CMK (cell line): Measurements from ENCODE around the gene SMG5.
"Not testable (repeated sequence)": the region's sequence is repeated elsewhere in the genome, so short reads cannot be mapped to it uniquely, and the experiment has no call there.

Experiments used
- DNase-seq: peaks from one replicate; pipeline ENCODE4 v3.0.0-alpha.2; 2010; ENCODE audit warnings: low read depth

SMG5 gene, protein sequence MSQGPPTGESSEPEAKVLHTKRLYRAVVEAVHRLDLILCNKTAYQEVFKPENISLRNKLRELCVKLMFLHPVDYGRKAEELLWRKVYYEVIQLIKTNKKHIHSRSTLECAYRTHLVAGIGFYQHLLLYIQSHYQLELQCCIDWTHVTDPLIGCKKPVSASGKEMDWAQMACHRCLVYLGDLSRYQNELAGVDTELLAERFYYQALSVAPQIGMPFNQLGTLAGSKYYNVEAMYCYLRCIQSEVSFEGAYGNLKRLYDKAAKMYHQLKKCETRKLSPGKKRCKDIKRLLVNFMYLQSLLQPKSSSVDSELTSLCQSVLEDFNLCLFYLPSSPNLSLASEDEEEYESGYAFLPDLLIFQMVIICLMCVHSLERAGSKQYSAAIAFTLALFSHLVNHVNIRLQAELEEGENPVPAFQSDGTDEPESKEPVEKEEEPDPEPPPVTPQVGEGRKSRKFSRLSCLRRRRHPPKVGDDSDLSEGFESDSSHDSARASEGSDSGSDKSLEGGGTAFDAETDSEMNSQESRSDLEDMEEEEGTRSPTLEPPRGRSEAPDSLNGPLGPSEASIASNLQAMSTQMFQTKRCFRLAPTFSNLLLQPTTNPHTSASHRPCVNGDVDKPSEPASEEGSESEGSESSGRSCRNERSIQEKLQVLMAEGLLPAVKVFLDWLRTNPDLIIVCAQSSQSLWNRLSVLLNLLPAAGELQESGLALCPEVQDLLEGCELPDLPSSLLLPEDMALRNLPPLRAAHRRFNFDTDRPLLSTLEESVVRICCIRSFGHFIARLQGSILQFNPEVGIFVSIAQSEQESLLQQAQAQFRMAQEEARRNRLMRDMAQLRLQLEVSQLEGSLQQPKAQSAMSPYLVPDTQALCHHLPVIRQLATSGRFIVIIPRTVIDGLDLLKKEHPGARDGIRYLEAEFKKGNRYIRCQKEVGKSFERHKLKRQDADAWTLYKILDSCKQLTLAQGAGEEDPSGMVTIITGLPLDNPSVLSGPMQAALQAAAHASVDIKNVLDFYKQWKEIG

GRCh38 chr1:156282479-156283222, at the start of gene SMG5:
Gene SMG5, minus strand, starts transcription at chr1:156282825. Its CDS starts 145 bp downstream, at chr1:156282680.
- DNase-seq: peak; percentile 81

DNA sequence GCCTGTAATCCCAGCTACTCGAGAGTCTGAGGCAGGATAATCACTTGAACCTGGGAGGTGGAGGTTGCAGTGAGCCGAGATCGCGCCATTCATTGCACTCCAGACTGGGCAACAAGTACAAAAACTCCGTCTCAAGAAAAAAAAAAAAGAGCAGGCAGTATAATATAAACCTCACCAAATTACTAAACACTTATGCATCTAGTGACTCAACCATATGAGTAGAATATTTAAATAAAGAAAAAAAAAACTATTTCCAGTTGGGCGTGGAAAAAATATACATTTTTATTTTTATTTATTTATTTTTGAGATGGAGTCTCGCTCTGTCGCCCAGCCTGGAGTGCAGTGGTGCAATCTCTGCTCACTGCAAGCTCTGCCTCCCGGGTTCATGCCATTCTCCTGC, 40.6 kb upstream of the SMG5 start:
- not testable (repeated sequence) for DNase-seq

DNA sequence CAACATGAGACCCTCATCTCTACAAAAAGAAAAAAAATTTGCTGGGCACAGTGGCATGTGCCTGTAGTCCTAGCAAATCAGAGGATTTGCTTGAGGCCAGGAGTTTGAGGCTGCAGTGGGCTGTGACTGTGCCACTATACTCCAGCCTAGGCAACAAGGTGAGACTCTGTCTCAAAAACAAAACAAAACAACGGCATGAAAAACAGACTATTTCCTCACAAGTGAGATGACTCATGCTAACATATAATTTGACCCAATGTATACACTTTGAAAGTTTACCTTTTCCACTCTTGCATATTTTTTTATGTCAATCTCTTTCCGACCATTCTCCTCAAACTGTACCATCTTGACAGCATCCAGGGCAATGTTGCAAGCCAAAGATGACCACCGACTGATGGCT, 37.9 kb upstream of the SMG5 start:
- DNase-seq: no peak

- DNase-seq: no peak
These were observed 37.0 kb upstream of the SMG5 start for GRCh38 chr1:156319664-156320063.

- no peak for DNase-seq
These were observed 34.3 kb upstream of the SMG5 start for GRCh38 chr1:156316909-156317308.

GRCh38 chr1:156310962-156311361, 28.3 kb upstream of the SMG5 start:
- DNase-seq: no peak

DNA sequence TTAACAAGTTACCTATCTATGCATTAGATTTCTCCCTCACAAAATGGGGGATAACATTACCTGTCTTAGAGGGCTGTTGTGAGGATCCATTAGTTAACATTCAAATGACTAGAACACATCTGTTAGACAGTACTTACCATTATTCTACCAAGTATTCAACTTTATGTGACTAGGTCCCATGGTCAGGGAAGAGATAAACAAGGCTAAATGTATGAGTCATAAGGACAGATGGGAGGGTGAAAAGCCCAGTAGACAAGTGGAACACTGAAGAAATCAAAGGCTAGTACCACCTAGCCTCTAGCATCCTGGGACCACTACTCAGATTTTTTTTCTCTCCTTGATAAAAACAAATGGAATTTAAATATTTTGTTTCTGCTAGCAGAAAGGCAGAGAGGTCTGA, 25.5 kb upstream of the SMG5 start:
- DNase-seq: no peak

DNA sequence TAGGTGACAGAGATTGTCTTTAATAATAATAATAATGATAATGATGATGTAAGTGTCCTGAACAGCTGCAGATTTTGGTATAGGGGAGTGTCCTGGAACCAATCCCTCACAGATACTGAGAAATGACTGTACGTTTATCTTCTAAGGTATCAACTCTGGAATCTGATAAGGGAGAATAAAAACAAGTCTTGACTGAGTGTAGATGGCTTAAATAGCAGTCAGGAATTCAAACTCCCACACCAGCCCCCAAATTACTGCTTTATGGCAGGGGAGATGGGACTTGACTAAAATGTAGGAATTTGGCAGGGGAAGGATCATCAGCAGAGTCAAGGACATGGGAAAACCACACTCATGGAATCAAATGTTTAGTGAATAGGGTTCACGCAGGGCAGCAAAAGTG, 22.6 kb upstream of the SMG5 start:
- DNase-seq: no peak

GRCh38 chr1:156303241-156303640, 20.6 kb upstream of the SMG5 start:
- no peak for DNase-seq

GRCh38 chr1:156298852-156299357, 16.3 kb upstream of the SMG5 start, which contains the start of gene VHLL:
Gene VHLL, minus strand, starts transcription at chr1:156299307. Its CDS starts 118 bp downstream, at chr1:156299189.
- no peak for DNase-seq

- no peak for DNase-seq
These were observed 12.8 kb upstream of the SMG5 start, which contains the start of gene GLMP for GRCh38 chr1:156295391-156295947. Gene GLMP, minus strand, starts transcription at chr1:156295679. Its CDS starts 34 bp downstream, at chr1:156295645.

DNA sequence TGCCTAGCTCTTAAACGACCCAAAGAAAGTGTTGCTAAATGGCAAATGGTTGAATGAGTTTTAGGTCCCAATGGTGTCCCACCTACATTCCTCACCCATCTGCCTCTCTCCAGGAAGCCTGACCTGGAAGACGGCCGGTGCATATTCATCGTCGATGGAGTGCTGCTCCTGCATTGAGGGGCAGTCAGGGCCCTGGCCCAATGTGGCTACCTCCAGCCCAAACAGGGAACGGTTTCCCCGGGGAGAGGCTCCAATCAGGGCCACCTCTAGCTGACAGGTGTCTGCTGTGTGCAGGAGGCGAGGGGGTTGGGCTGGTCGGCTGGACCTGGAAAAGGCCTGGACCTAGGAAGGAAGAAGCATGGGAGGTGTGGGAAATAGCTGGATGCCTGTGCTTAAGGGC, 11.3 kb upstream of the SMG5 start:
- DNase-seq: no peak

- no peak for DNase-seq
These were observed 10.4 kb upstream of the SMG5 start for GRCh38 chr1:156293098-156293434.

DNA sequence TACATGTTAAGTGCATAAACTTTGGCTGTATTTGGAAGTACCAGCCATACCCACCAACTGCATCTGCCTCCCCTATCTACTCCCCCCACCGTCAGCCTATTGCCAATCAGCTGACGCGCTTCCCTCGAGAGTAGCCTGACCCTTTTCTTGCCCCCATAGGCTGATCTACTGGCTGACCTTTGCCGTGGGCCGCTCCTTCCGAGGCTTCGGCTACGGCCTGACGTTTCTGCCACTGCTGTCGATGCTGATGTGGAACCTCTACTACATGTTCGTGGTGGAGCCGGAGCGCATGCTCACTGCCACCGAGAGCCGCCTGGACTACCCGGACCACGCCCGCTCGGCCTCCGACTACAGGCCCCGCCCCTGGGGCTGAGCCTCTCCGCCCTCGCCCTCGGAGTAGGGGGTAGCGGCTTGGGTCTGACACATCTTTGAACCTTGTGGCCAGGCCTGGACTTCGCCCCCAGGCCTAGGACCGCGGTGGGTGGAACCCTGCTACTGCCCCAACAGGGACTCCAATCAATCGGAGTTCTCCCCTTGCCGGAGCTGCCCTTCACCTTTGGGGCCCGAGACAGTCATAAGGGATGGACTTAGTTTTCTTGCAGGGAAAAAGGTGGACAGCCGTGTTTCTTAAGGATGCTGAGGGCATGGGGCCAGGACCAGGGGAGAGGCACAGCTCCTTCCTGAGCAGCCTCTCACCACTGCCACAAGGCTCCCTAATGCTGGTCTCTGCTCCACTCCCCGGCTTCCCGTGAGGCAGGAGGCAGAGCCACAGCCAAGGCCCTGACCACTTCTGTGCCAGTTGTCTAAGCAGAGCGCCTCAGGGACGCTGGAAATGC, 8.8 kb upstream of the SMG5 start:
- no peak for DNase-seq

- no peak for DNase-seq
These were observed 7.2 kb upstream of the SMG5 start for GRCh38 chr1:156289857-156290256.

GRCh38 chr1:156286061-156286460, 3.4 kb upstream of the SMG5 start:
- DNase-seq: no peak

DNA sequence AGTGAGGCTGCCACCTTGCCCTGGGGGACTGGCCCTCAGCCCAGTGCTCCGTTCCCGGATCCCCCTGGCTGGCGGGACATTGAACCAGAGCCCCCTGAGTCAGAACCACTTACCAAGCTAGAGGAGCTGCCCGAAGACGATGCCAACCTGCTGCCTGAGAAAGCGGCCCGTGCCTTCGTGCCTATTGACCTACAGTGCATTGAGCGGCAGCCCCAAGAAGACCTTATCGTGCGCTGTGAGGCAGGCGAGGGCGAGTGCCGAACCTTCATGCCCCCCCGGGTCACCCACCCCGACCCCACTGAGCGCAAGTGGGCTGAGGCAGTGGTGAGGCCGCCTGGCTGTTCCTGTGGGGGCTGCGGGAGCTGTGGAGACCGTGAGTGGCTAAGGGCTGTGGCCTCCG, 2.8 kb upstream of the SMG5 start:
- no peak for DNase-seq

DNA sequence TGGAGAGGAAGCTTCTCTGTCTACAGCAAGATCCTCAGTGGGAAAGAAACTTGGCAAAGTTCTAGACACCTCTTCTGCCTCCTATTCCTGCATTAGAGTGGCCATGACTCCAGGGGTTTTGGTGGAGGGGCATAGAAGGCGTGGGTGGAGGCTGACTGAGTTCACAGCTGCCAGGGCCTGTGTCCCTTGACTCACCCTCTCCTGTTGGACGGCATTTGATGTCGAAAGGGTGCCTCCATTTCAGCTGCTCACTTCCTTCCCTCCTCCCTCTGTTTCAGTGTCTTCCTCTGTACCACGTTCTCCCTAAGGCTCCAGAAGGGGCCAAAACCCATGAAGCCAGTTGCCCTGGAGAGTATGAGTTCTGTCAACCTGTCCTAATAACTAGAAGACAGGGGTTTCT, 2.1 kb upstream of the SMG5 start:
- no peak for DNase-seq

GRCh38 chr1:156284112-156284511, 1.5 kb upstream of the SMG5 start, which contains the start of gene TMEM79:
Gene TMEM79, plus strand, starts transcription at chr1:156284325. Its CDS starts 902 bp downstream, at chr1:156285227.
- no peak for DNase-seq

DNA sequence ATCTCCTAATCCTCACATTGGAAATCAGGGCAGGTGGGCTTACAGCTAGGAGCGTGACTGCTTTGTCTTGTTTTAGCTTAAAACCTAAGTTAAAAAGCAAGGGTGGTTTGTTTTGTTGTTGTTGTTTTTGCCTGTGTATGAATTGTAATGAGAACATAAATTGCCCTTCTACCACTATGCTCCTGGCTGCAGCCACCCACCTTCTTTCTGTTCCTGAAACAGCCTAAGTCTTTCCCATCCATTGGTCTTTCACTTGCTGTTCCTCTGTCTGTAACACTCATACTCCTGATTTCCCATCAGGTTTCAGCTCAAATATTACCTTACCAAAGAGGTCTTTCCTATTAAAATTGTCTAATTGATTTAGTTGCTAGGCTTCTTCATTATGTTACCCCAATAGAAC, 896 bp upstream of the SMG5 start:
- no peak for DNase-seq
